HG03469 (cell line): ENCODE results near the gene MYLK.

Experiments
- ATAC-seq: cut with Tn5 transposase; IDR thresholded peaks from one replicate; pipeline ENCODE4 v1.9.1; 2021; ENCODE audit warnings: mild to moderate bottlenecking, moderate library complexity, moderate number of reproducible peaks; ENCODE audit not compliant: unreplicated experiment

MYLK gene

GRCh38 chr3:123877466-123877865 lies 6.7 kb downstream of the MYLK start:
- no peak for ATAC-seq

- ATAC-seq, result no peak
Measured at GRCh38 chr3:123876858-123877257, 7.3 kb downstream of the MYLK start.

GRCh38 chr3:123872621-123873020 lies 11.5 kb downstream of the MYLK start:
- no peak for ATAC-seq

- no peak for ATAC-seq
Measured at GRCh38 chr3:123871946-123872345, 12.2 kb downstream of the MYLK start.

- no peak for ATAC-seq
Measured at GRCh38 chr3:123870033-123870432, 14.1 kb downstream of the MYLK start.

- ATAC-seq, result no peak
Measured at GRCh38 chr3:123869165-123869564, 15.0 kb downstream of the MYLK start.

- no peak for ATAC-seq
Measured at GRCh38 chr3:123864706-123865105, 19.4 kb downstream of the MYLK start.

GRCh38 chr3:123862152-123862551 lies 22.0 kb downstream of the MYLK start:
- no peak for ATAC-seq

GRCh38 chr3:123861081-123861836 lies 22.9 kb downstream of the MYLK start:
- no peak for ATAC-seq

- ATAC-seq, result no peak
Measured at GRCh38 chr3:123859177-123859576, 25.0 kb downstream of the MYLK start.

GRCh38 chr3:123854905-123855304 lies 29.2 kb downstream of the MYLK start:
- ATAC-seq, result no peak

- ATAC-seq, result no peak
Measured at GRCh38 chr3:123853686-123854372, 30.3 kb downstream of the MYLK start.

- no peak for ATAC-seq
Measured at GRCh38 chr3:123847209-123847608, 36.9 kb downstream of the MYLK start.

- no peak for ATAC-seq
Measured at GRCh38 chr3:123843668-123844067, 40.5 kb downstream of the MYLK start.

- ATAC-seq, result no peak
Measured at GRCh38 chr3:123842711-123843110, 41.4 kb downstream of the MYLK start.

GRCh38 chr3:123841476-123842238 lies 42.5 kb downstream of the MYLK start:
- no peak for ATAC-seq

GRCh38 chr3:123840961-123841360 lies 43.2 kb downstream of the MYLK start:
- ATAC-seq, result no peak

GRCh38 chr3:123837858-123838257 lies 46.3 kb downstream of the MYLK start:
- ATAC-seq, result no peak

GRCh38 chr3:123834631-123835030 lies 49.5 kb downstream of the MYLK start:
- no peak for ATAC-seq

GRCh38 chr3:123833398-123833785 lies 50.7 kb downstream of the MYLK start:
- no peak for ATAC-seq

GRCh38 chr3:123832692-123833397 lies 51.3 kb downstream of the MYLK start:
- ATAC-seq, result no peak
